GM12892 (cell line): ENCODE data around the gene KTI12.

Experiments
- POLR2A ChIP-seq: IDR thresholded peaks from 2 replicates; pipeline ENCODE4 v1.6.1; 2011; ENCODE audit warnings: low read depth, low read length, control low read depth
- POLR2AphosphoS5 ChIP-seq: IDR thresholded peaks from 2 replicates; pipeline ENCODE4 v1.6.1; 2011; ENCODE audit warnings: low read depth, low read length, control low read depth
- TAF1 ChIP-seq: IDR thresholded peaks from 2 replicates; pipeline ENCODE4 v1.6.1; 2011; ENCODE audit warnings: low read depth, mild to moderate bottlenecking, control low read depth, low read length, borderline replicate concordance

- no peak for TF ChIP-seq POLR2A
- no peak for TF ChIP-seq POLR2AphosphoS5
- no peak for TF ChIP-seq TAF1
These were observed 11.5 kb downstream of the KTI12 start for GRCh38 chr1:52022133-52022532.
